ENCODE data around the gene TLK2.
"Not testable (repeated sequence)": the region's sequence is repeated elsewhere in the genome, so short reads cannot be mapped to it uniquely, and the experiment has no call there.

TLK2 gene

DNA sequence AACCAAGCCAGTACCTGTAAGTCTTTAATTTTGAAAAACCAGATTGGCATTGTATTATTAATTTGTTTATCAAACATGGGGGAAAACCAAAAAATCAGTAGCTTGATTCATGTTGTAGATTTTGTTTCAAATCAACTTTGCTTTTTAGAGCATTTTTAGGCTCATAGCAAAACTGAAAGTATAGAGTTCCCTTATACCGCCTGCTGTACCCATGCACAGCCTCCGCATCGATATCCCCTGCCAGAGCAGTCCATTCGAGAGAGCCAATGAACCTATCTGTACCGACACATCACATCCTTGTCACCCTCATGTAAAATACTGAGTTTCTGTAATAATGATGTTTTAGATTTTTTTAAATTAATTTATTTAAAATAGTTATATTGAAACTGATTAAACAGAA lies 132.7 kb downstream of the TLK2 start:
- H3K4me1 ChIP-seq (ENCODE audit: control insufficient read depth in 1 of 2, insufficient read depth in 2 of 2, low read length in 2 of 2), result peaks cover 0 to 10% of the 10 kb centered on the region in 2 experiments
- WGBS (ENCODE audit: extremely low coverage, insufficient coverage, insufficient read length), result no CpG with 5 or more reads among the region's 5 CpGs

DNA sequence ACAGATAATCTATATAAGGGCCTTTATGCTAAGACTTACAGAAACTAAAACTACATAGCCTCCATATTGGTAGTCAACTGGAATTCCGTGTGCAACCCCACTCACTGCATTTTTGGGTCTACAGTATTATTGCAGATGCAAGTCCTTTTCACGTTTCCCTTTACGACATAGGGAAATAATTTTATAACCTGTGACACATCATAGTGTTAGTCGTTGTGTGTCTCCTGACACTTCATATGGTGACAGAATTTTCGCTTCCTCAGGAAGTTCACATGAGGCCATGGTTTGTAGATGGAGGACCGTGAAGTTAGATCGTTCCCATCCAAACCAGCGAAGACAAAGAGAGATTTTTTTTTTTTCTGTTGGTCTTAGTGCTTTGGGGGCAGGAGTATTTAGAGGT lies 133.1 kb downstream of the TLK2 start:
- Histone ChIP-seq H4K8ac (ENCODE audit: low read depth, low read length) (no peak overlapping the region), H2BK5ac (ENCODE audit: low read depth, low read length, poor library complexity) (no peak overlapping the region), H3K14ac (ENCODE audit: low read length) (no peak overlapping the region), H3K4me2 (ENCODE audit: low read length) (no peak overlapping the region), H3K27me3 (ENCODE audit: insufficient read depth, low read length) (no peaks in the 10 kb centered on the region), H3K9ac (ENCODE audit: low read length) (no peak overlapping the region), H2BK12ac (ENCODE audit: low read length) (no peak overlapping the region), H3K79me1 (ENCODE audit: low read length) (no peaks in the 10 kb centered on the region), H3K4ac (ENCODE audit: low read depth, low read length) (no peak overlapping the region), H3K18ac (ENCODE audit: low read length) (no peak overlapping the region), H3K23ac (ENCODE audit: low read length) (no peak overlapping the region), H2AFZ (ENCODE audit: insufficient read depth, low read length, poor library complexity) (no peak overlapping the region), H3K9me3 (ENCODE audit: insufficient read depth, low read depth, low read length) (no peaks in the 10 kb centered on the region), H3K4me1 (ENCODE audit: control insufficient read depth in 1 of 2, insufficient read depth in 2 of 2, low read length in 2 of 2) (peaks cover 0 to 11% of the 10 kb centered on the region in 2 experiments), H2AK5ac (ENCODE audit: low read length) (no peak overlapping the region), H3K36me3 (ENCODE audit: control insufficient read depth in 1 of 2, insufficient read depth in 2 of 2, low read length in 2 of 2) (peaks cover 14 to 38% of the 10 kb centered on the region in 2 experiments), H3K79me2 (ENCODE audit: control insufficient read depth, insufficient read depth, low read length, poor library complexity) (no peaks in the 10 kb centered on the region), H3K4me3 (ENCODE audit: low read depth, low read length) (no peak overlapping the region), H3K27ac (ENCODE audit: low read depth, low read length) (no peak overlapping the region), H4K12ac (ENCODE audit: low read depth, low read length) (no peak overlapping the region), H2BK120ac (ENCODE audit: insufficient read depth, low read length, poor library complexity) (no peak overlapping the region), H4K91ac (ENCODE audit: low read depth, low read length) (no peak overlapping the region)
- DNase-seq, result peak in 1 of 2 donors; percentile 15
- WGBS (ENCODE audit: extremely low coverage, insufficient coverage, insufficient read length), result no CpG with 5 or more reads among the region's 8 CpGs

More for the DNA sequence above, 132.7 kb downstream of the TLK2 start:
- H3K9me3 ChIP-seq (ENCODE audit: insufficient read depth, low read depth, low read length), result no peaks in the 10 kb centered on the region
- H3K27me3 ChIP-seq (ENCODE audit: insufficient read depth, low read length), result no peaks in the 10 kb centered on the region
- no peak overlapping the region for H4K91ac ChIP-seq (ENCODE audit: low read depth, low read length)
- no peak overlapping the region for H3K14ac ChIP-seq (ENCODE audit: low read length)
- H4K8ac ChIP-seq (ENCODE audit: low read depth, low read length), result no peak overlapping the region
- no peaks in the 10 kb centered on the region for H3K79me2 ChIP-seq (ENCODE audit: control insufficient read depth, insufficient read depth, low read length, poor library complexity)
- H3K36me3 ChIP-seq (ENCODE audit: control insufficient read depth in 1 of 2, insufficient read depth in 2 of 2, low read length in 2 of 2), result peaks cover 14 to 37% of the 10 kb centered on the region in 2 experiments
- no peak overlapping the region for H3K4me3 ChIP-seq (ENCODE audit: low read depth, low read length)
- H2BK12ac ChIP-seq (ENCODE audit: low read length), result no peak overlapping the region
- H3K4ac ChIP-seq (ENCODE audit: low read depth, low read length), result no peak overlapping the region
- no peaks in the 10 kb centered on the region for H3K79me1 ChIP-seq (ENCODE audit: low read length)
- no peak overlapping the region for H3K27ac ChIP-seq (ENCODE audit: low read depth, low read length)
- H2BK120ac ChIP-seq (ENCODE audit: insufficient read depth, low read length, poor library complexity), result no peak overlapping the region
- no peak overlapping the region for H3K9ac ChIP-seq (ENCODE audit: low read length)
- no peak overlapping the region for H3K4me2 ChIP-seq (ENCODE audit: low read length)
- H2BK5ac ChIP-seq (ENCODE audit: low read depth, low read length, poor library complexity), result no peak overlapping the region
- no peak overlapping the region for H2AK5ac ChIP-seq (ENCODE audit: low read length)
- DNase-seq, result no peak
- no peak overlapping the region for H3K18ac ChIP-seq (ENCODE audit: low read length)
- no peak overlapping the region for H3K23ac ChIP-seq (ENCODE audit: low read length)
- H2AFZ ChIP-seq (ENCODE audit: insufficient read depth, low read length, poor library complexity), result no peak overlapping the region
- no peak overlapping the region for H4K12ac ChIP-seq (ENCODE audit: low read depth, low read length)

DNA sequence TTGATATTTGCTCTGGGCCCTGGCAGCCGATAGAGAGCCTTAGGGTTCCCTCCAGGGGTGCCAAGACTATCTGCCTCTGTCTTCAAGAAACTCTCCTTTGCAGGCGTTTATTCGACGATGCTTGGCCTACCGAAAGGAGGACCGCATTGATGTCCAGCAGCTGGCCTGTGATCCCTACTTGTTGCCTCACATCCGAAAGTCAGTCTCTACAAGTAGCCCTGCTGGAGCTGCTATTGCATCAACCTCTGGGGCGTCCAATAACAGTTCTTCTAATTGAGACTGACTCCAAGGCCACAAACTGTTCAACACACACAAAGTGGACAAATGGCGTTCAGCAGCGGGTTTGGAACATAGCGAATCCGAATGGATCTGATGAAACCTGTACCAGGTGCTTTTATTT lies 133.7 kb downstream of the TLK2 start:
- not testable (repeated sequence) for H2BK5ac ChIP-seq (ENCODE audit: low read depth, low read length, poor library complexity); DNase-seq; H3K27me3 ChIP-seq (ENCODE audit: insufficient read depth, low read length); H3K4ac ChIP-seq (ENCODE audit: low read depth, low read length); H3K27ac ChIP-seq (ENCODE audit: low read depth, low read length); H4K12ac ChIP-seq (ENCODE audit: low read depth, low read length); H4K8ac ChIP-seq (ENCODE audit: low read depth, low read length); H3K9me3 ChIP-seq (ENCODE audit: insufficient read depth, low read depth, low read length); H3K18ac ChIP-seq (ENCODE audit: low read length); H2BK120ac ChIP-seq (ENCODE audit: insufficient read depth, low read length, poor library complexity); H3K23ac ChIP-seq (ENCODE audit: low read length); H3K4me3 ChIP-seq (ENCODE audit: low read depth, low read length); H2BK12ac ChIP-seq (ENCODE audit: low read length); H4K91ac ChIP-seq (ENCODE audit: low read depth, low read length); H2AK5ac ChIP-seq (ENCODE audit: low read length); H3K9ac ChIP-seq (ENCODE audit: low read length); H3K4me2 ChIP-seq (ENCODE audit: low read length); H3K14ac ChIP-seq (ENCODE audit: low read length); H3K79me1 ChIP-seq (ENCODE audit: low read length); H3K79me2 ChIP-seq (ENCODE audit: control insufficient read depth, insufficient read depth, low read length, poor library complexity); H2AFZ ChIP-seq (ENCODE audit: insufficient read depth, low read length, poor library complexity)
- H3K36me3 ChIP-seq (ENCODE audit: control insufficient read depth in 1 of 2, insufficient read depth in 2 of 2, low read length in 2 of 2), result peaks cover 13 to 38% of the 10 kb centered on the region in 2 experiments
- peaks cover 3 to 16% of the 10 kb centered on the region in 2 experiments for H3K4me1 ChIP-seq (ENCODE audit: control insufficient read depth in 1 of 2, insufficient read depth in 2 of 2, low read length in 2 of 2)
- WGBS (ENCODE audit: extremely low coverage, insufficient coverage, insufficient read length), result no CpG with 5 or more reads among the region's 12 CpGs

DNA sequence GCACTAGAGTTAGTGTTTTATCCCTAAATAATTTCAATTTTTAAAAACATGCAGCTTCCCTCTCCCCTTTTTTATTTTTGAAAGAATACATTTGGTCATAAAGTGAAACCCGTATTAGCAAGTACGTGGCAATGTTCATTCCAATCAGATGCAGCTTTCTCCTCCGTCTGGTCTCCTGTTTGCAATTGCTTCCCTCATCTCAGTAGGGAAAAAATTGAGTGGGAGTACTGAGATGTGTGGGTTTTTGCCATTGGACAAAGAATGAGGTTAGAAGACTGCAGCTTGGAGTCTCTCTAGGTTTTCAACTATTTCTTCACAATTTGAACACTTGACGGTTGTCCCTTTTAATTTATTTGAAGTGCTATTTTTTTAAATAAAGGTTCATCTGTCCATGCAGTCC lies 134.5 kb downstream of the TLK2 start:
- H3K27me3 ChIP-seq (ENCODE audit: insufficient read depth, low read length); H2BK12ac ChIP-seq (ENCODE audit: low read length); DNase-seq; H4K91ac ChIP-seq (ENCODE audit: low read depth, low read length); H3K4me2 ChIP-seq (ENCODE audit: low read length); H2BK120ac ChIP-seq (ENCODE audit: insufficient read depth, low read length, poor library complexity); H4K8ac ChIP-seq (ENCODE audit: low read depth, low read length); H3K79me1 ChIP-seq (ENCODE audit: low read length); H3K4me3 ChIP-seq (ENCODE audit: low read depth, low read length); H3K27ac ChIP-seq (ENCODE audit: low read depth, low read length); H3K18ac ChIP-seq (ENCODE audit: low read length); H3K14ac ChIP-seq (ENCODE audit: low read length); H4K12ac ChIP-seq (ENCODE audit: low read depth, low read length); H2BK5ac ChIP-seq (ENCODE audit: low read depth, low read length, poor library complexity); H3K9ac ChIP-seq (ENCODE audit: low read length); H2AK5ac ChIP-seq (ENCODE audit: low read length); H3K23ac ChIP-seq (ENCODE audit: low read length); H3K4ac ChIP-seq (ENCODE audit: low read depth, low read length); H2AFZ ChIP-seq (ENCODE audit: insufficient read depth, low read length, poor library complexity); H3K9me3 ChIP-seq (ENCODE audit: insufficient read depth, low read depth, low read length); H3K79me2 ChIP-seq (ENCODE audit: control insufficient read depth, insufficient read depth, low read length, poor library complexity): not testable (repeated sequence)
- Histone ChIP-seq H3K4me1 (ENCODE audit: control insufficient read depth in 1 of 2, insufficient read depth in 2 of 2, low read length in 2 of 2) (peaks cover 11 to 23% of the 10 kb centered on the region in 2 experiments), H3K36me3 (ENCODE audit: control insufficient read depth in 1 of 2, insufficient read depth in 2 of 2, low read length in 2 of 2) (peaks cover 11 to 33% of the 10 kb centered on the region in 2 experiments)
- WGBS (ENCODE audit: extremely low coverage, insufficient coverage, insufficient read length), result no CpG with 5 or more reads among the region's 4 CpGs

Data from trophoblast cell (in vitro differentiated cells and primary cell).